Hepatocyte (in vitro differentiated cells): ENCODE results near the gene EWSR1. TPM values are rescaled to one million over a fixed set of nuclear protein-coding genes. Genes with fewer than 3 reads are reported as not detected.

Experiments
- DNase-seq: peaks from one replicate; pipeline ENCODE4 v3.0.0-alpha.2; 2016; ENCODE audit warnings: low spot score
- H2AFZ ChIP-seq: fragments of 200-600 bp; sonication (generic); 2 replicates; pipeline ENCODE4 v1.6.0; 2016; ENCODE audit warnings: antibody characterized with exemption, mild to moderate bottlenecking
- H3K27ac ChIP-seq: fragments of 200-600 bp; sonication (generic); 2 replicates; pipeline ENCODE4 v1.5.1; 2016; ENCODE audit warnings: mild to moderate bottlenecking
- H3K27me3 ChIP-seq: fragments of 200-600 bp; sonication (generic); 2 replicates; pipeline ENCODE4 v1.6.1; 2016
- H3K36me3 ChIP-seq: fragments of 200-600 bp; sonication (generic); replicated peaks from 2 replicates; pipeline ENCODE4 v1.5.1; 2016; ENCODE audit warnings: low read depth; ENCODE audit not compliant: insufficient read depth
- H3K4me1 ChIP-seq: fragments of 200-600 bp; sonication (generic); 2 replicates; pipeline ENCODE4 v1.5.1; 2016; ENCODE audit warnings: mild to moderate bottlenecking, moderate library complexity; ENCODE audit not compliant: insufficient read depth
- H3K4me2 ChIP-seq: fragments of 200-600 bp; sonication (generic); 2 replicates; pipeline ENCODE4 v1.6.0; 2016
- H3K4me3 ChIP-seq: fragments of 200-600 bp; sonication (generic); 2 replicates; pipeline ENCODE4 v1.5.1; 2016; ENCODE audit warnings: mild to moderate bottlenecking
- H3K79me2 ChIP-seq: fragments of 200-600 bp; sonication (generic); 2 replicates; pipeline ENCODE4 v1.6.0; 2017; ENCODE audit warnings: mild to moderate bottlenecking
- H3K9me2 ChIP-seq: fragments of 200-600 bp; sonication (generic); replicated peaks from 2 replicates; pipeline ENCODE4 v1.6.0; 2017; ENCODE audit warnings: mild to moderate bottlenecking; ENCODE audit not compliant: insufficient read depth
- H3K9me3 ChIP-seq: fragments of 200-600 bp; sonication (generic); 2 replicates; pipeline ENCODE4 v1.5.1; 2016; ENCODE audit warnings: low read depth, mild to moderate bottlenecking
- H4K20me1 ChIP-seq: fragments of 200-600 bp; sonication (generic); 2 replicates; pipeline ENCODE4 v1.6.0; 2016; ENCODE audit warnings: mild to moderate bottlenecking; ENCODE audit not compliant: insufficient read depth, poor library complexity, severe bottlenecking
- CTCF ChIP-seq: fragments of 200-600 bp; sonication (generic); IDR thresholded peaks from 2 replicates; pipeline ENCODE4 v1.5.1; 2016; ENCODE audit warnings: antibody characterized with exemption, mild to moderate bottlenecking; ENCODE audit not compliant: poor library complexity
- EZH2 ChIP-seq: fragments of 200-600 bp; sonication (generic); IDR thresholded peaks from 2 replicates; pipeline ENCODE4 v1.6.1; 2016; ENCODE audit warnings: antibody characterized with exemption, mild to moderate bottlenecking, borderline replicate concordance
- EZH2phosphoT487 ChIP-seq: fragments of 200-600 bp; sonication (generic); IDR thresholded peaks from one replicate; pipeline ENCODE4 v1.6.1; 2018; ENCODE audit warnings: antibody characterized with exemption, mild to moderate bottlenecking, low read depth, moderate library complexity; ENCODE audit not compliant: unreplicated experiment, severe bottlenecking
- WGBS: methylation state at CpG from one replicate; pipeline ENCODE4 v1.1.6; 2016; ENCODE audit warnings: low lambda C conversion rate; ENCODE audit errors: missing lambda C conversion rate; 5-methylcytosine and 5-hydroxymethylcytosine counted together
- polyA plus RNA-seq: library from polyadenylated mRNA; unstranded; fragments of >200 nt; fragmentation: Nextera tagmentation; extraction: Ambion mirVana; gene quantifications from 2 replicates; pipeline ENCODE4 v1.2.1, GENCODE V29; 2016
- total RNA-seq: library from RNA; depleted of rRNA; stranded (reverse); fragments of >200 nt; gene quantifications from 2 replicates; pipeline ENCODE4 v1.2.3, GENCODE V29; 2014

EWSR1 gene
- total and polyA plus RNA-seq, 2 experiments from 2014 or later = 161 to 269 TPM

DNA sequence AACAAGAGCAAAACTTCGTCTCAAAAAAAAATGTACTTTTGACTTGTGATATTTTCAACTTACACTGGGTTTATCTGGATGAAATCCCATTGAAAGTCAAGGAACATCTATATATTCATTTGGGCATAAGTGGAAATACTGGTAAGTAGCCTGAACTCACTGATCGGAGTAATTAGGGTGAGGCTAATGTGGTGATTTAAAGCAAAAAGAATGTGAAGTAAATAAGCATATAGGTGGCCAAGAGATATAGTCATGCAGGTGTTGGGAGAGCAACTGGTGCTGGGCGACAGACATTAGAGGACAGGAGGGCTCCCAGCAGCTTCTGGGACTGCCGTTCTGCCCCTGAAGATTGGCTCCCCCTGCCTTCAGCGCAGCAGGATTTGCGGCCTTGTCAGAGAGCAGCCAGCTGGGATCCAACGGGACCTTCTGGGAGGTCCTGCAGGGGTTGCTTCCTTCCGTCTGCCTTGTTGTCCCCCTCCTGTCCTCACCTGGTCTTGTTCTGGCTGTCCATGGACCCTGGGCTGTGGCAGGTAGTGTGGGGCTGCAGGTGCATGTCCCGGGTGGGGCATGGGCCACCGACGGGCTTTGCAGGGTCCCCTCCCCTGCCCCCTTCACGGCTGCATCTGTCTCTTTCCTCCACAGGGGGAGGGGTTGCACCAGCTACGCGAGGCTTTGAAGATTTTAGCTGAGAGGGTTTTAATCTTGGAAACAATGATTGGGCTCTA, 14.3 kb upstream of the EWSR1 start:
- Histone ChIP-seq H3K27me3 (no peaks in the 10 kb centered on the region), H3K27ac (no peak overlapping the region), H3K79me2 (no peaks in the 10 kb centered on the region), H3K9me2 (no peaks in the 10 kb centered on the region), H3K4me3 (no peak overlapping the region), H4K20me1 (no peaks in the 10 kb centered on the region), H2AFZ (no peak overlapping the region), H3K9me3 (no peaks in the 10 kb centered on the region), H3K36me3 (no peaks in the 10 kb centered on the region), H3K4me1 (no peaks in the 10 kb centered on the region), H3K4me2 (no peak overlapping the region)
- no peak for DNase-seq
- no peak for TF ChIP-seq CTCF
- TF ChIP-seq EZH2 = no peak
- TF ChIP-seq EZH2phosphoT487 = no peak
- WGBS = 78% methylated on average over 14 of the region's 14 CpGs

DNA sequence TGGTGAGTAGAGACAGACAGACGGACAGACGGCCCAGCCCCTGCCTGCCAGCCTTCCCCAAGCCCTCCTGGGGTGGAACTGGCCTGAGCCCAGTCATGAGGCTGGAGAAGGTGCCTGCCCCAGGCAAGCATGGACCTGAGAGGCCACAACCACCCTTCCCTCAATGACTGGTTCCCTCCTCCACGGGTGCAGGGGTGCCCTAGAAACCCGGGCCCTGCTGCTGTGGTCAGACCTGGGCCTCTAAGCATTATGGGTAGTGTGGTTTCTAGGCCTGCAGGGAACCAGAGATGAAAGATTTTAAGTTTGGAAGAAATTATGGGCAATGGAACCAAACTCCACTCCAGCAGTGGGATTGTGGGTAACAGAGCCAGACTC, 13.8 kb upstream of the EWSR1 start:
- 63% methylated on average over 4 of the region's 4 CpGs for whole genome bisulfite sequencing
- Histone ChIP-seq H3K4me2 (no peak overlapping the region), H3K9me2 (no peaks in the 10 kb centered on the region), H3K36me3 (no peaks in the 10 kb centered on the region), H3K4me3 (no peak overlapping the region), H3K27ac (no peak overlapping the region), H3K27me3 (no peaks in the 10 kb centered on the region), H3K4me1 (no peaks in the 10 kb centered on the region), H3K9me3 (no peaks in the 10 kb centered on the region), H2AFZ (no peak overlapping the region), H3K79me2 (no peaks in the 10 kb centered on the region), H4K20me1 (no peaks in the 10 kb centered on the region)
- no peak for DNase-seq
- TF ChIP-seq CTCF (no peak), EZH2phosphoT487 (no peak), EZH2 (no peak)

GRCh38 chr22:29255064-29255621, 12.9 kb upstream of the EWSR1 start:
- 91% methylated on average over 11 of the region's 11 CpGs for WGBS
- Histone ChIP-seq H2AFZ (no peak overlapping the region), H3K36me3 (no peaks in the 10 kb centered on the region), H3K27me3 (no peaks in the 10 kb centered on the region), H3K4me3 (no peak overlapping the region), H3K27ac (no peak overlapping the region), H3K4me2 (no peak overlapping the region), H3K9me2 (no peaks in the 10 kb centered on the region), H3K4me1 (no peaks in the 10 kb centered on the region), H4K20me1 (no peaks in the 10 kb centered on the region), H3K79me2 (no peaks in the 10 kb centered on the region), H3K9me3 (no peaks in the 10 kb centered on the region)
- TF ChIP-seq CTCF (no peak), EZH2phosphoT487 (no peak), EZH2 (no peak)
- no peak for DNase-seq
